OCI-LY3 (cell line): Measurements from ENCODE around the gene SPOCK1.

ENCODE experiments used
- H2AFZ ChIP-seq: fragments of 200-600, 300-600 bp; shearing (Covaris generic); 2 replicates; pipeline ENCODE4 v1.6.0; 2014; ENCODE audit warnings: antibody characterized with exemption, low read depth, low read length
- H3K27ac ChIP-seq: fragments of 200-600, 300-600 bp; sonication (generic); 2 replicates; pipeline ENCODE4 v1.5.1; 2014; ENCODE audit warnings: mild to moderate bottlenecking, low read length, moderate library complexity, mixed read lengths
- H3K27me3 ChIP-seq: fragments of 200-600, 300-600 bp; sonication (generic); 2 replicates; pipeline ENCODE4 v1.6.1; 2014; ENCODE audit warnings: low read depth, low read length, mixed read lengths
- H3K36me3 ChIP-seq: fragments of 200-600, 300-600 bp; sonication (generic); replicated peaks from 2 replicates; pipeline ENCODE3; 2014; ENCODE audit warnings: low read depth, low read length, mixed read lengths
- H3K4me1 ChIP-seq: fragments of 300-600, 200-600 bp; sonication (generic); 2 replicates; pipeline ENCODE4 v1.6.1; 2014; ENCODE audit warnings: low read length, mixed read lengths
- H3K4me2 ChIP-seq: fragments of 200-600, 300-600 bp; sonication (generic); 2 replicates; pipeline ENCODE4 v1.6.1; 2014; ENCODE audit warnings: low read length, mixed read lengths
- H3K4me3 ChIP-seq: fragments of 300-600, 200-600 bp; sonication (generic); 2 replicates; pipeline ENCODE4 v1.5.1; 2014; ENCODE audit warnings: antibody characterized with exemption, mild to moderate bottlenecking, low read length, moderate library complexity
- H3K79me2 ChIP-seq: fragments of 300-600, 200-600 bp; shearing (Covaris generic); 2 replicates; pipeline ENCODE4 v1.6.1; 2014; ENCODE audit warnings: mild to moderate bottlenecking, low read length, mixed read lengths
- H3K9ac ChIP-seq: fragments of 300-600, 200-600 bp; shearing (Covaris generic); 2 replicates; pipeline ENCODE4 v1.6.0; 2014; ENCODE audit warnings: mild to moderate bottlenecking, low read length, moderate library complexity
- H3K9me3 ChIP-seq: fragments of 200-600, 300-600 bp; shearing (Covaris generic); 2 replicates; pipeline ENCODE4 v1.6.1; 2014; ENCODE audit warnings: low read length, mixed read lengths; ENCODE audit not compliant: insufficient read depth
- H4K20me1 ChIP-seq: fragments of 200-600, 300-600 bp; sonication (generic); 2 replicates; pipeline ENCODE4 v1.6.1; 2016; ENCODE audit warnings: low read length, mixed read lengths; ENCODE audit not compliant: insufficient read depth
- CTCF ChIP-seq: fragments of 200-600, 300-600 bp; sonication (generic); IDR thresholded peaks from 2 replicates; pipeline ENCODE4 v1.5.1; 2014; ENCODE audit warnings: antibody characterized with exemption, low read length, low read depth
- EZH2phosphoT487 ChIP-seq: fragments of 200-600 bp; shearing (Covaris generic); IDR thresholded peaks from 2 replicates; pipeline ENCODE4 v1.6.1; 2018; ENCODE audit warnings: antibody characterized with exemption, mixed run types, low read depth

The SPOCK1 gene

DNA sequence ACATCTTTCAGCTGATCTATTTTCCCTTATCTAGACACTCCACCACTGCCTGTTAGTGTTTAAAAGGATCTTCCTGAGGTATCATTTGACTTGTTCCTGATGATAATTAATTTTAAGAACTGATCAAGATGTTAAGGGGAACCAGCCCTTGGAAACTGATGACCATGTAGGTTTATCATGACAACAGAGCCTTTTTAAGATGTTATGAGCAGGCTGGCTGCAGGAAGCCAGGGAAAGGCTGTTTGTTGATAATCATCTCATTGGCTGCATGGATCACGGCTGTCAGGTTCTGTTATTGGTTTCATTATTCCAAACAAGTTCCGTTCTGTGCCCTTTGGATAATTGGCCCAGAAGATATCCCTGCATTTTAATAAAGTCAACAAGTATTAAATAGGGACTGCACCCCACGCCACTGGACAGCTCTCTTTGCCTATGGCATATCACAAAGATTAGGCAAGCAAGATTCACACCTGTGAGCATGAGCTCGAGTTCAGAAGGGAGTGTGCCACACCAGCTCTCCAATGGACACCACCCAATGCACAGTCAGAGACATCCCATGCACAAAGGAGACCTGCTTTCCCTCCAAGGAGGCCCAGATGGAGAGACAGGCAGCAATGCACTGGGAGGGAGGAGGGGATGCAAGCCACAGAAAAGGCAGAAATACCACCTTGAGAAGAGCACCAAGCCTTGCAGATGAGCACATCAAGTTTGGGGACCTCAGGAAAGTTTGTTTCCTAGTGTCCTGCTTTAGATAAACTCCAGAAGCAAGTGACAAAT, 88.7 kb downstream of the SPOCK1 start:
- Histone ChIP-seq H2AFZ (no peak overlapping the region), H3K27me3 (no peaks in the 10 kb centered on the region), H3K27ac (no peak overlapping the region), H3K4me3 (no peak overlapping the region), H4K20me1 (no peaks in the 10 kb centered on the region), H3K79me2 (no peaks in the 10 kb centered on the region), H3K4me1 (no peaks in the 10 kb centered on the region), H3K9me3 (no peaks in the 10 kb centered on the region), H3K4me2 (no peak overlapping the region), H3K9ac (no peak overlapping the region), H3K36me3 (no peaks in the 10 kb centered on the region)
- no peak for TF ChIP-seq CTCF
- TF ChIP-seq EZH2phosphoT487 = no peak

- Histone ChIP-seq H3K79me2 (no peaks in the 10 kb centered on the region), H3K4me3 (no peak overlapping the region), H3K4me1 (no peaks in the 10 kb centered on the region), H3K4me2 (no peak overlapping the region), H4K20me1 (no peaks in the 10 kb centered on the region), H3K9ac (no peak overlapping the region), H3K36me3 (no peaks in the 10 kb centered on the region), H3K27ac (no peak overlapping the region), H3K27me3 (no peaks in the 10 kb centered on the region), H2AFZ (no peak overlapping the region), H3K9me3 (no peaks in the 10 kb centered on the region)
- no peak for TF ChIP-seq EZH2phosphoT487
- TF ChIP-seq CTCF = no peak
Observed at GRCh38 chr5:137409736-137410135, 89.4 kb downstream of the SPOCK1 start.

GRCh38 chr5:137407090-137407489, 92.0 kb downstream of the SPOCK1 start:
- no peaks in the 10 kb centered on the region for H3K4me1 ChIP-seq
- H3K4me3 ChIP-seq = no peak overlapping the region
- TF ChIP-seq CTCF (no peak), EZH2phosphoT487 (no peak)
- no peaks in the 10 kb centered on the region for H3K27me3 ChIP-seq
- H3K4me2 ChIP-seq = no peak overlapping the region
- no peaks in the 10 kb centered on the region for H4K20me1 ChIP-seq
- no peaks in the 10 kb centered on the region for H3K9me3 ChIP-seq
- H3K27ac ChIP-seq = no peak overlapping the region
- H2AFZ ChIP-seq = no peak overlapping the region
- no peaks in the 10 kb centered on the region for H3K36me3 ChIP-seq
- H3K79me2 ChIP-seq = no peaks in the 10 kb centered on the region
- H3K9ac ChIP-seq = no peak overlapping the region

- no peak overlapping the region for H2AFZ ChIP-seq
- H3K36me3 ChIP-seq = no peaks in the 10 kb centered on the region
- H3K79me2 ChIP-seq = no peaks in the 10 kb centered on the region
- no peaks in the 10 kb centered on the region for H3K9me3 ChIP-seq
- TF ChIP-seq CTCF (no peak), EZH2phosphoT487 (no peak)
- H3K27me3 ChIP-seq = no peaks in the 10 kb centered on the region
- H3K4me1 ChIP-seq = no peaks in the 10 kb centered on the region
- H3K27ac ChIP-seq = no peak overlapping the region
- H3K9ac ChIP-seq = no peak overlapping the region
- no peak overlapping the region for H3K4me2 ChIP-seq
- H3K4me3 ChIP-seq = no peak overlapping the region
- H4K20me1 ChIP-seq = no peaks in the 10 kb centered on the region
Observed at GRCh38 chr5:137405393-137405792, 93.7 kb downstream of the SPOCK1 start.
